ENCODE data around the gene C1GALT1.
"Not testable (repeated sequence)": the region's sequence is repeated elsewhere in the genome, so short reads cannot be mapped to it uniquely, and the experiment has no call there.

C1GALT1 gene

DNA sequence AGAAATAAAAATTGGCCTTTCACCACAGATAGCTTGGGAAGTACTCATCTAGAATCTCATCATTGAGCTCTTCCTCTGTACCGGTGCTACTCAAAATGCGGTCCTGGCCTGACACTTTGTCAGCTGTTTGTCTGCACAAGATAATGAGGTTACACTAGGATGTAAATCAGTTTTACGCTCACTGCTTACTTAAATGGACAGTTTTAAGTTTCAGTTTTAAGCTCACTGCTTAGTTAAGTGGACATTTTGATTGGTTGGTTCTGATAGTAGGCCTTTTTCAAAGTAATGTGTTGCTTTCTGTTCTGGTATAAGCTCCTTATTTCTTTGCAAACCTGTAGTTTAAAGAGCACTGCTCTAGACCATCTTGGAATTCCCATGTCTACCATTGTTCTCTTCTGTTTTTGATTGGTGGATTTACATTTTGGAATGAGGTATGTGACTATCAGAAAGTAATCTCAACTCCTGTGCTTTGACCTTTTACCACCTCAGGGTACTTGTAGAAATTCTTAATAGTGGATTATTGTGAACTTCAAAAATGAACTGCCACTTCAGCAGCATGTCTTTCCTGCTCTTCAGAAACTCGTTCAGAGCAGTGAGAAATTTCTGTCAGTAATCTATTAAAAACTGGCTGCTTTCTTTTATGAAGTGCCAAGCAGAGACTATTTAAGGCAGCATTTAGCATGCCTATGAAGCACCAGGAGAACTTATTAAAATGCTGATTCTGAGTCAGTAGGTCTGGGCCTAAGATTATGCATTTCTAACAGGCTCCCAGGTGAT is 55.0 kb downstream of the C1GALT1 start:
- DNase-seq (ENCODE audit: low read depth), result no peak

GRCh38 chr7:7237978-7238267 is 55.6 kb downstream of the C1GALT1 start:
- DNase-seq (ENCODE audit: low read depth), result no peak

DNA sequence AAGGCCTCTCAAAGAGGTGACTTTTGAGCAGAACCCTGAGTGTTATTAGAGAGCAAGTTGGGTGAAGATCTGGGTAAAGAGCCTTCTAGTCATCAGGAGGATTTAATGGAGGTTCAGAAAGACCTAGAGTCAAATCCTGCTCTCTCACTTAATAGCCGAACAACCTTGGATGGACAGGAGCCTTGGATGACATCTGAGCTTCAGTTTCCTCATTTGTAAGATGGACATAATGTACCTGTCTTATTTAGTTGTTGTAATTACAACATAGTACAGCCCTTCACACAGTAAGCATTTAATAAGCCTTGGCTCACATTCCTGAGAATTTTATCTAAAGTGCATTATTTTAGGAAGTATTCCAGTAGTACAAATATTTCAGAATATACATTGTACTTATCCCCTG is 57.0 kb downstream of the C1GALT1 start:
- no peak for DNase-seq (ENCODE audit: low read depth)

DNA sequence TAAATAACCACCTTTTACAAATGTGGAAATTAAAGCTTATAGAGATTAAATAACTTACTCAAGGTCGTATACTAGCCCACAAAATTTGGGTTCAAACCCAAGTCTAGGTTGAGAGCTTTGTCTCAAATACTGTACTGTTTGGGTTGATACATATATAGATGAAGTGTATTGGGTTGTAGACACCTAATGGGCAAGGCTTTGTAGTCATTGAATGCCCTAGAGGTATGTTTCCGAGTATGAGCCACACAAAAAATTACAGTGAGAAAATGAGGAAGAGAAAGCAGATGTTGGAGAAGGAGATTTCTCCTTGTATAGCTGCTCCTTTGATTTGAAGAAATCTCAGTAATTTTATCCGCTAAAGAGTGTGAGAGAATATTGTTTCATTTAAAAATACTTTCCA is 60.6 kb downstream of the C1GALT1 start:
- no peak for DNase-seq (ENCODE audit: low read depth)

GRCh38 chr7:7245233-7245632 is 62.9 kb downstream of the C1GALT1 start:
- not testable (repeated sequence) for DNase-seq (ENCODE audit: low read depth)

DNA sequence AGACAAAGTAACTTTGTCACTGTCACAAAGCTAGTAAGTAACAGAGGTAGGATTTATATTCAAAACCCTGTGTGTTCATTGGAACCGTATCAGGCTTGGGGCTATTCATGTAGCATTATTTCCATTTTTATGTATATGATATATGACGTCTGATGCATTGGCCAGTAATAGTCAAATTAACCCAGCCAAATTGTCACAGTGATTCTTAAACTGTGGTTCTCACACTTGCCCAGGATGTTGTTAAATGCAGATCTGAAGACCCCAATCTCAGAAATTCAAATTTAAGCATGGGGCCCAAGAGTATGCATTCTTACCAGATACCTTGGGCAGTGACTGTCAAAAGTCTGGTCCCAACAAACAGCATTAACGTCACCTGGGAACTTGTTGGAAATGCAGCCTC is 63.9 kb downstream of the C1GALT1 start:
- no peak for DNase-seq (ENCODE audit: low read depth)

DNA sequence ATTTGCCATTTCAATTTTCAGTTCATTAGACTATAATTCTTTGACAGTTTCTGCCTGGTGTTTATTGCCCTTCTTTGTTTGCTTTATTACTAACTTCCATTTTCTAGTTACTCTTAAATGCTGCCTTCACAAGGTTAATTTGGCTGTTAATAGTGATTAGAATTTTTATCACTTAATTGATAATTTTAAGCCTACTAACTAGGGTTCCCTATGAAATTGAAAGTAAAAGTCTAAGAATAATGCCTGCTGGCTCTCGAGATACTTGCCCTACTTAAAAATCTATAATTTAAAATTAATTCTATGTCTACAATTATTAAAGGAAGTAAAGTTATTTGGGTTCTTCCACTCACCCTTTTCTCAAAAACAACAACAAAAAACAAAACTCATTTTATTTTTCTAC is 65.3 kb downstream of the C1GALT1 start:
- no peak for DNase-seq (ENCODE audit: low read depth)

DNA sequence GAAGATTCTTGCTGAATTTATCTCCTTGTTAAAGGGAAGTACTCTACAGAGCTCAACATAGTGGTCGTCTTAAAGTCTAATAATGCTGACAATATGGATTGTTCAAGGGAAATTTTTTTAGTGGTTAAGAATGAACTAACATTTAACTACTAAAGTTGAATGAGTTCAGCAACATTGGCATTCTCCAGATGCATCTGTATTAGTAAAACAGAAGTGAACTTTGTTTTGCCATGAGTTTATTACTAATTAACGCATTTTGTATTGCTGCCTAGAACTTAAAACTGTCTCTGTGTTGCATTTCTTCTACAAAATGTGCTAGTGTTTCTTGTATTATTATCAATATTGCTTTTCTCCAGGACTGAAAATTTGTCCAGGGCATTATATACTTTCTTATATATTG is 67.5 kb downstream of the C1GALT1 start:
- DNase-seq (ENCODE audit: low read depth), result no peak

DNA sequence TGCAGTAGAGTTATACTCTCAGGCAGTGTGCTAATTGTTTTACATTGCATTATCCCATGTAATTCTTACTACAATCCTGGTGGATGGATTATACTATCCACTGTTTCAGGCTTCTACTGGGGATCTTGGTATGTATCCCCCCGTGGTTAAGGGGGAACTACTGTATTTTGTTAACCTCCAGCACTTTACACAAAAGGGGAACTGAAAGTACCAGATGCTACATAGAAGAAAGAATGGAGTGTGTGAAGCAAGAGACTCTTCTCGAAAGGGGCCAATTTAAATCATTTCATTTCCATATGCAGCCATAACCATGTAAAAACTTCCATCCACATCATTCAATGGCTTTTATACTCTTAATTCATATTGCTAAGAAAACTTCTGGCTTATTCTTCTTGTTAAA is 69.4 kb downstream of the C1GALT1 start:
- no peak for DNase-seq (ENCODE audit: low read depth)

- no peak for DNase-seq (ENCODE audit: low read depth)
These were observed 72.0 kb downstream of the C1GALT1 start for GRCh38 chr7:7254319-7254718.

DNA sequence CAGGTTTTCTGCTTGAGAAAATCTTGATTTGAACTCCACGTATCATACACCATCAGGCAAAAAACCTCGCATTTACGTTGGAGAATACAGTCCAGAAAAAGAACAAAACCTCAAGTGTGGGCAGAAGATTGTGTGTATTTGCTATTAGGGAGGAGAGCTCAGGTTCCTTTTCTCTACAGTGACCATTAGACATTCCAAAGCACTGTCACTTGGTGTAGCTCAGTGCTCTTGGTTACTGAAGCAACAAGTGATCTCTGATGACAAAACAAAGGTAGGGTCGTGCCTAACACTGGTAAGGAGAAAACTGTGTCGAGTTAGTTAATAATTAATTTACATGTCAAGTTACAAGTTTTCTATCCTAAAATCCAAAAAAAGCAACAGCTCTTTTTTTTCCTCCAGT is 72.6 kb downstream of the C1GALT1 start:
- no peak for DNase-seq (ENCODE audit: low read depth)

- DNase-seq (ENCODE audit: low read depth), result no peak
These were observed 74.5 kb downstream of the C1GALT1 start for GRCh38 chr7:7256731-7257274.

DNA sequence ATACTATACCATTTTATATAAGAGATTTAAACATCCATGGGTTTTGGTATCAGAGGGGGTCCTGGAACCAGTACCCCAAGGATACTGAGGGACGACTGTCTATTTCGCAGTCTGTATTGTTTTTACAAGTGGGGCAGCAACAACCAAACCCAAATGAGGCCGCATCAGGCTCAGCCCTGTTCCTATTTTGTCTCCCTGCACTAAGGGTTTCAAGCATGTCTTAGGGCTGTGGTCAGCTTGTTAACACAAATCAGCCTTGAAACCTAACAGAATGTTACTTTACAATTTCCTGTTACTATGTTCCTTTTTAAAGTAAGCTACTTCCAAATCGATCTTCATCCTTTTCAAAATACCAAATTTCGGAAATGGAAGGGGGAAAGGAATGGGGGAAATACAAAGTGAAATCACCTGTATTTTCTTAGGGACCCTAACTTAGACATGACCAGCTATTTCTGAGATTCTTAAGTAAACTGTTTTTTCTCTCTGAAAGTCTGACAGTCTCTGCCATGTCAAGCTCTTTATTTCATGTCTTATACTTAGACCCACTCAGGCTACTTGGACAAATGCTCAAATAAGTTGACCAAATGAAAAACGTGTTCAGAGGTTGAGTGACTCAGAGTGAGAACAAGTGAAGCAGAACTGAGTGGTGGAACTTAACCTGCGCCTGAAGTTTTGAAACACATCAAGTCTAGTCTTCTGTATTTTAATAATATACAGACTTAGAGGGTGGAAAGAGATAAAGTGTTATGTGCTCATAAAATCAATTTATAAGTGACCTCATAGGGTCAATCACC is 75.8 kb downstream of the C1GALT1 start:
- DNase-seq (ENCODE audit: low read depth), result no peak

DNA sequence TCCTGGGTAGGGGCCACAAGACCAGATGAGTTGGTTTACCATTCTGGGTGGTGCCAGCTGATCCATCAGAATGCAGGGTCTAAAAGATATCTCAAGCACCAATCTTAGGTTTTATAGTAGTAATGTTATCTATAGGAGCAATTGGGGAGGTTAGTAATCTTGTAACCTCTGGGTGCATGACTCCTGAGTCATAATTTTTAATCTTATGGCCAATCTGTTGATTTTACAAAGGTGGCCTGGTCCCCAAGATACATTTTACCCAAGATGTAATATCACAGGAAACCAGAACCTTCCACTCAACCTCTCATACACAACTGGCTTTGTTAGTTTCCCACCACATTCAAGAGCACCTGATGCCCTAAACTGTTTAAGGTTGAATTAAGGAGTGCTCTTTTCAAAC is 79.5 kb downstream of the C1GALT1 start:
- DNase-seq (ENCODE audit: low read depth), result no peak

- DNase-seq (ENCODE audit: low read depth), result no peak
These were observed 81.2 kb downstream of the C1GALT1 start for GRCh38 chr7:7263297-7264230.

DNA sequence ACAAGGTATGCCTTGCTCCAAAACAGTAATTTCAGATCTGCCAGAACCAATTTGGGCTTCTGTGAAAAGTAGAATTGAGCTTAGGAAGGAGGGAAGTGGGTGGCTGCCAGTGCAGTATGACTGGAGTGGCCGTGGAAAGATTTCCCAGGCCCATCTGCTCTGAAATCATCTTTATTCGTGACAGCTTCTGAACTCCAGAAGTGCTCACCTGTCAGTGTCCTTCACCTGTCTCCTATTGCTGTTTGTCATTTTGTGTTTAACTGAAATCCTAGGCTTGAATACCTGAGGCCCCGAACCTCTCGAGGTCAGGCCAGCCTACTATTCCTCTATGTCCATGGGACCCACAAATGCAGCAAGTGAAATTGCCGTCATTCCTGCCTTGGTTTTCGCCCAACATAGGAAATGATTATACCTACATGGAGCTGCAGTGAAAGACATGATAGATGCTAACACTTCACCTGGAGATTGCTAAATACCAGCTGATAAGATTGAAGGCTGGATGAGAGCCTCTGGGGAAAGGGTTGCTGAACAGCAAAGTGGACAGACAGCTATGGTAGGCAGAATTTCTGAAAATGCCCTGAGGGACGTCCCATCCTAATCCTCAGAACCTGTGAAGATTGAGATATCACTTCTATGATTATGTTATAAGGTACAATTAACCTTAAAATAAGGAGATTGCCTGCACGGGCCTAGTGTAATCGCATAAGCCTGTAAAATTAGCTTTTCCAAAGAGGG is 82.1 kb downstream of the C1GALT1 start:
- no peak for DNase-seq (ENCODE audit: low read depth)

DNA sequence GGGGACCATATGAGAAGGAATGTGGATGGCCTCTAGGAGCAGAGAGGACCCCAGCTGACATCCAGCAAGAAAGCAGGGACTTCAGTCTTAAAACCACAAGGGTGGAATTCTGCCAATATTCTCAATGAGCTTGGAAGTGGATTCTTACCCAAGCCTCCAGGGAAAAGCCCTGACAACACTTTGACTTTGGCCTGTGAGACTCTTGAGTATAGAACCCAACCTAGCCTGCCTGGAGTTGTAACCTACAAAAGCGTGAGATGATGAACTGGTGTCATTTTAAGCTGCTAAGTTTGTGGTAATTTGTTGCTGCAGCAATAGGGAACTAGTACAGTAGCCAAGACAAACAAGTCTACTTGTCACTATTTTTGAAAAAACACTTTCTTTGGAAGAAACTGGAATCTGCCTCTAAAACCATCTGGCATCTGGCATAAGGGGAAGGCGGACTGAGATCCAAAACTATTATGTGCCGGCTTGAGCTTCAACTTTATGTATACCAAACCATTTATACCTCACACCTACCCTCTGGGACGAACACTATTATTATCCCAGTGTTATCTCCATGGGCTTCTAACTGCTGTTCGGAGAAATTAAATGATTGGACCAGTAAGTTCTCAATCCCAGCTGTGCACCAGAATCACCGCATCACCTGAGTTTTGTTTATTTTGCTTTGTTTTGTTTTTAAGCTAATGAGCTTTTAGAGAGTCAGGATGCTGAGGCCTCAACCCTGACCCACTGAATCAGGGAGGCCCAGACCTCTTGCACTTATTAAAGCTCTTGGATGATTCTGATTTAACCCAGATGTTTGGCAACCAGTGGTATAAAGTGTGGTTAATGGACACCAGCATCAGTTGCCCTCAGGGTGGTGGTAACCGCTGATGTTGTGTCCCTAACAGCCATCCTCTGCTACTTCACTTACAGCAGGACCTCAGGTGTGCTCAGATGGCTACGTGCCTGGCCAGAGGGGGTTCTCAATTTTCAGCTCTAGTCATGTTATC is 83.0 kb downstream of the C1GALT1 start:
- no peak for DNase-seq (ENCODE audit: low read depth)

- DNase-seq (ENCODE audit: low read depth), result no peak
These were observed 84.0 kb downstream of the C1GALT1 start for GRCh38 chr7:7266257-7266881.

DNA sequence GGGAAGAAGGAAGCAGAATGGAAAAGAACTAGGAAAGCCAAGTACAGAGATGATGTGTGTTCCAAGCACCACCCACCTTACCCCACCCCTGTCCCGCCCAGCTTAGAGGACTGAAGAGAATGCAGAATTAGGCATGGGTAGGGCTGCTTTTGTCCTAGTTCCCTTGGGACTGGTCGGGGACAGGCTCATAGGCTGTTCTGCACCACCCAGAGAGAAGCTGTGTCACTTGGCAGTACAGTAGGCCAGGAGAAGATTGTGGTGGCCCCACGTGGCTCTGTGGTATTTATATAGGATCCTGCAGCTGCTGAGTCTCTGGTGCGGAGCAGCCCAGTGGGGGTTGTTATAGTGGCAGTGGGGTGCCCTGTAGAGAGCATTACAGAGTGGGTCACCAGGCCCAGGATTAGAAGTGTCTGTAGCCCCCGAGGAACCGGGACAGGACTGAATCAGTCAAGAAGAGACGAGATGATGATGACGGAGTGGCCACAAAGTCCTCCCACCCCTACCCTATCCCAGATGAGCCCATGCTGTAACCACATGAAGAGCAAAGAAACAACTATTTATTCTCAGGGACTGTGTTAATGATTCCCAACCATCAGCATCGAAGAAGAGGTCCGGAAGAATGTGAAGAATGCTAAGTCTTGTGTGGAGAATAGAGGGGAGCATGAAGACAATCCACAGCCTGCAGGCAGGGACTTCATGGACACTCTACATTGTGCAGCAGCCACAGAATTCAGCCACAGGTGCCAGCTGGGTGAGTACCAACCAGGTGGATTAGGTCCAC is 88.9 kb downstream of the C1GALT1 start:
- no peak for DNase-seq (ENCODE audit: low read depth)

Data from stimulated activated CD8-positive, alpha-beta memory T cell treated with anti-CD3 and anti-CD28 coated beads, Interleukin-15, amount 100 ng/mL, for 24 hours (primary cell).